ENCODE results near the gene MORF4L2. TPM values are rescaled to one million over a fixed set of nuclear protein-coding genes. Genes with fewer than 3 reads are reported as not detected.
"Not testable (repeated sequence)": the region's sequence is repeated elsewhere in the genome, so short reads cannot be mapped to it uniquely, and the experiment has no call there.

The MORF4L2 gene
- total RNA-seq, 6 experiments from 2014 or later: 529 to 650 (median 569) TPM

DNA sequence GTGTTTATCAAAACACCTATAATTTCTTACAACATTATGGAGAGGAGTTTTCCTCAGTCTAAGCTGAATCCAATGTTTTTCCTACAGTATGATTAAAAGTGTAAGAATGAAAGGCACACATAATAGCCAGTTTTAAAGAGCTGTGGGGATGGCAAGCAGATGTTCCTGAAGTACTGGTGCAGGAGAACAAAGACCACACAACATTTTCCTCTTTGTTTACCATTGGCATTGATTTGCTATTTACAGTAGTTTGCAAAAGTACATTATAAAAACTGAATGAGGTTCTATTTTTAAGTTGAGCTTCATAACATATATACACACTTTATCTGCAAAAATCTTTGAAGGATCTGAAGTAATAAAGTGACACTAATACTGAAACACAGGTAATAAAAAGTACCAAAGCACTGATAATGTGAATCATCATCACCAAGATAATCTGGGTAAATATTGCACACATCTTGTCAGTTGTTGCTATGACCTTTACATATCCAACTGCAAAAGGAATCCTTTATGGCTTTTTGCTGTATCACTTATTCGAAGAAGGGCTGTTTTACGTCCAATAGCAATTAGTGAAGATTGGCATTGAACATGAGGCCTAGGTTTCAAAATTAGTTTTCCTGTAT, 35.2 kb downstream of the MORF4L2 start:
- peaks cover 6% of the 10 kb centered on the region; the same call in 1 of the 2 replicates for H3K9me3 Mint-ChIP-seq
- H3K27ac Mint-ChIP-seq: no peak overlapping the region
- no peak for DNase-seq
- TF ChIP-seq, protein P1, sequence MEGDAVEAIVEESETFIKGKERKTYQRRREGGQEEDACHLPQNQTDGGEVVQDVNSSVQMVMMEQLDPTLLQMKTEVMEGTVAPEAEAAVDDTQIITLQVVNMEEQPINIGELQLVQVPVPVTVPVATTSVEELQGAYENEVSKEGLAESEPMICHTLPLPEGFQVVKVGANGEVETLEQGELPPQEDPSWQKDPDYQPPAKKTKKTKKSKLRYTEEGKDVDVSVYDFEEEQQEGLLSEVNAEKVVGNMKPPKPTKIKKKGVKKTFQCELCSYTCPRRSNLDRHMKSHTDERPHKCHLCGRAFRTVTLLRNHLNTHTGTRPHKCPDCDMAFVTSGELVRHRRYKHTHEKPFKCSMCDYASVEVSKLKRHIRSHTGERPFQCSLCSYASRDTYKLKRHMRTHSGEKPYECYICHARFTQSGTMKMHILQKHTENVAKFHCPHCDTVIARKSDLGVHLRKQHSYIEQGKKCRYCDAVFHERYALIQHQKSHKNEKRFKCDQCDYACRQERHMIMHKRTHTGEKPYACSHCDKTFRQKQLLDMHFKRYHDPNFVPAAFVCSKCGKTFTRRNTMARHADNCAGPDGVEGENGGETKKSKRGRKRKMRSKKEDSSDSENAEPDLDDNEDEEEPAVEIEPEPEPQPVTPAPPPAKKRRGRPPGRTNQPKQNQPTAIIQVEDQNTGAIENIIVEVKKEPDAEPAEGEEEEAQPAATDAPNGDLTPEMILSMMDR (IDR thresholded peaks at IDR 0.05): no peak
- H3K27me3 Mint-ChIP-seq (ENCODE audit: insufficient read depth): no peaks in the 10 kb centered on the region
- H3K4me1 Mint-ChIP-seq (ENCODE audit: low read depth): peaks cover 18% of the 10 kb centered on the region
- peaks cover 4% of the 10 kb centered on the region; the same call in 1 of the 2 replicates for H3K36me3 Mint-ChIP-seq (ENCODE audit: low read depth)
- H3K4me3 Mint-ChIP-seq: no peak overlapping the region

DNA sequence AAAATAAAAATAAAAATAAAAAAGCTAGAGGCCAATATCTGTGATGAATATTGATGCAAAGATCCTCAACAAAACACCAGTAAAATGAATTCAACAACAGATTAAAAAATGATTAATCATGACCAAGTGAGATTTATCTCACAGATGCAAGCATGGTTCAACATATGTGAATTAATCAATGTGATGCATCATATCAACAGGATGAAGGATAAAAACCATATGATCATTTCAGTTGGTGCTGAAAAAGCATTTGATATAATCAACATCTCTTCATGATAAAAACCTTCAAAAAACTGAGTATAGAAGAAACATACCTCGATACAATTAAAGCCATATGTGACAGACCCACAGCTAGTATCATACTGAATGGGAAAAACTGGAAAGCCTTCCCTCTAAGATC, 38.9 kb downstream of the MORF4L2 start:
- Mint-ChIP-seq H3K4me3 (no peak overlapping the region), H3K27me3 (ENCODE audit: insufficient read depth) (no peaks in the 10 kb centered on the region), H3K36me3 (ENCODE audit: low read depth) (no peaks in the 10 kb centered on the region), H3K27ac (no peak overlapping the region), H3K4me1 (ENCODE audit: low read depth) (no peaks in the 10 kb centered on the region), H3K9me3 (no peaks in the 10 kb centered on the region)
- TF ChIP-seq, protein P1 (IDR thresholded peaks at IDR 0.05): no peak
- DNase-seq: no peak

DNA sequence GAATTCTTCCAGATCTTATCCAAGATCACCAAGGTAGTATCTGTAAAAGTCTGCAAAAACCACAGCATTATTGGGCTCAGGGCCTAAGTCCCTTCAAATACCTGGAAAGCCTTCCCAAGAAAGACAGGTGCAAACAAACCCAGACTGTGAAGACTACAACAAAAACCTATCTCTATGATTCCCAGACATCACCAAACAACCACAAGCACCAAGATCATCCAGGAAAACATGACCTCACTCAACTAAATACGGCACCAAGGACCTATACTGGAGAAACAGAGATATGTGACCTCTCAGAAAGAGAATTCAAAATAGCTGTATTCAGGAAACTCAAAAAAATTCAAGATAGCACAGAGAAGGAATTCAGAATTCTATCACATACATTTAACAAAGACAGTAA, 42.4 kb downstream of the MORF4L2 start:
- Mint-ChIP-seq H3K9me3 (no peaks in the 10 kb centered on the region), H3K36me3 (ENCODE audit: low read depth) (no peaks in the 10 kb centered on the region), H3K4me1 (ENCODE audit: low read depth) (peaks cover 15% of the 10 kb centered on the region), H3K4me3 (no peak overlapping the region), H3K27me3 (ENCODE audit: insufficient read depth) (no peaks in the 10 kb centered on the region), H3K27ac (no peak overlapping the region)
- no peak for DNase-seq
- TF ChIP-seq, protein P1 (IDR thresholded peaks at IDR 0.05): no peak

DNA sequence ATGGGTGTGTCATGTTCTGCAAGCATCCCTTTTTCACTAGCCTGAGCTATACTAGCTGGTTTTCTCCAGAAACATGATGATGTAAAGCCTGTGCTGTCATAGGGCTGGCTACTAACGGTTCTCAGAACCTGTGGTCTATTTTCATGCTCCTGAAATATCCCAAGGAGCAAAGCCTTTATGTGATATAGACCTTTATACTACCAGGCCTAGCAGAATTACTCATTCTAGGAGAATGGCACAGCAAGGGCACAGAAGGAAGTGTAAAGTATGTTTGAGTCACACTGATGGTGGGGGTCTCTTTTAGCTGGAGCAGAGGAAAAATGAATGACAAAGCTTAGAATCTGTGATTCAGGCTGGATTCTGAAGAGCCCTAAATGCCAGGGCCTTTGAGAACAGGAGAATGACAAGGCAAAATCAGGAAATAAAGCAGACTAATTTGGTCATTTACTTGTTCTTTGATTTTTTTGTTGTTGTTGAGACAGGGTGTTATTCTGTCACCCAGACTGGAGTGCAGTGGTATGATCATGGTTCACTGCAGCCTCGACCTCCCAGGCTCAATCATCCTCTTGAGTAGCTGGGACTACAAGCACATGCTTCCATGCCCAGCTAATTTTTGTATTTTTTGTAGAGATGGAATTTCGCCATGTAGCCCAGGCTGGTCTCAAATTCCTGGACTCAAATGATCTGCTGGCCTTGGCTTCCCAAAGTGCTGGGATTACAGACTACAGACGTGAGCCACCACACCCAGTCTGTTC, 45.9 kb downstream of the MORF4L2 start:
- Mint-ChIP-seq H3K27ac (peak overlapping the region; percentile 90), H3K4me3 (no peak overlapping the region), H3K4me1 (ENCODE audit: low read depth) (peaks cover 30% of the 10 kb centered on the region), H3K36me3 (ENCODE audit: low read depth) (no peaks in the 10 kb centered on the region), H3K9me3 (no peaks in the 10 kb centered on the region), H3K27me3 (ENCODE audit: insufficient read depth) (no peaks in the 10 kb centered on the region; the same call in 1 of the 2 replicates)
- peak; percentile 61 for DNase-seq
- TF ChIP-seq, protein P1 (IDR thresholded peaks at IDR 0.05): no peak

DNA sequence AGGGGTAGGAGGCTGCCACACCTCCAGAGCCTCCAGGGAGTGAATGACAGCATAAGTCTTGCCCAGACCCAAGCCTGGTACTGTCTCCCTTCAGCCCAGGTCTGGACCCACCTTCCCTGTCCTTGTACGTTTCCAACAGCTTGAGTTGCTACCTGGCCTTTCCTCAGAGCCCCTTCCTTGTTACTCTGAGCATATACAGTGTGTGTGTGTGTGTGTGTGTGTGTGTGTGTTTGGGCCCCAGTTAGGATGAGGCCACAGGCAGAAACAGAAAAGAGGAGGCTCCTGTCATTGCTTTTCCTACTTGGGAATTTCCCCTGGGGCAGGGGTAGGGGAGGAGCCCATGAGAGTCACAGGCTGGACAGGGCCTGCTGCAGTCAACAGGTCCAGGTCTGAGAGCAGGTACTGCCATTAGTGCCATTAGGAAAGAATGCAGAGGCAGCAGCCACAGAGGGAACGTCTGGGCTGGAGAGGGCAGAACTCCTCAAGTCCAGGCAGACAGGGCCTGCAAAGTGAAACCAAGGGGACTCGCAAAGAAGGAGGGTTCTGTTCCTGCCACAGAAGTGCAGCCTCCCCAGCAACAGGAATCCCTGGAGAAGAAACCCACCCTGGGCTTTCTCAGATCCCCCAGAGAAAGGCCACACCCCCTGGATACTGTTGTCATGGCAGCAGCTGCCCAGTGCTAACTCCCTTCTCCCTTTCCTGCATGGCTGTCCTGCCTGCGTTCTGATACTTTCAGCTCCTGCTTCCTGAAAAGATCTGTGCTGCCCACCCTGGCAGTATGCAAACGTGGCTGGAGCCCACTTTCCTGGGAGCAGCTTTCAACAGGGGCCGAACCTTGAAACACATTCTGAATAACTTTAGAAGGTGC, 47.8 kb downstream of the MORF4L2 start:
- not testable (repeated sequence) for H3K9me3 Mint-ChIP-seq; H3K27me3 Mint-ChIP-seq (ENCODE audit: insufficient read depth); DNase-seq; H3K36me3 Mint-ChIP-seq (ENCODE audit: low read depth); H3K4me3 Mint-ChIP-seq
- H3K27ac Mint-ChIP-seq: peak overlapping the region; percentile 61
- peaks cover 37% of the 10 kb centered on the region for H3K4me1 Mint-ChIP-seq (ENCODE audit: low read depth)
